ENCODE measurements around the gene COL5A1.

The COL5A1 gene

DNA sequence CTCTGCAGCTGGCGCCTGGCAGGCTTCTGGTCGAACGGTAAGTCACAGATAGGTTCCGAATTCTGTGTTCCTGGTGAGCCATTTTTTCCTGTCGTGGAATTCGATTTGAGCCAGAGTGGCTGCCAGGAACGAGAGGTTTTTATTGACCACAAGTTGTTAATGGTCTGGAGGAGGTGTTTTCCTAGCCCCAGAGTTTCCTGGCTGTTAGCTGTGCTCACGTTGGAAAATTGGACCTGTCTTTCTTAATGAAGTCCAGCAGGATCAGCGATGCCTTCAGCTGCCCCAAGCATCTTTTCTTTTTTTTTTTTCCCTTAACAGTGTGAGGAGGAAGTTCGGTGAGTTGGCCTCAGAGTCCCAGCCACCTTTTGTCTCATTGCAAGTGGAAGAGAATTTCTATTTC is 62.9 kb downstream of the COL5A1 start:
- Histone ChIP-seq H3K36me3 (ENCODE audit: control insufficient read depth in 4 of 4, insufficient read depth in 4 of 4, low read length in 3 of 4) (peaks cover 0 to 9% (median 0%) of the 10 kb centered on the region in 4 experiments), H3K27me3 (replicated peaks in 2 of 5; ENCODE audit: control insufficient read depth in 4 of 5, insufficient read depth in 5 of 5, low read length in 4 of 5) (peaks cover 0 to 6% (median 0%) of the 10 kb centered on the region in 5 experiments), H3K27ac (ENCODE audit: insufficient read depth in 1 of 2, low read depth in 1 of 2, low read length in 2 of 2, poor library complexity in 1 of 2, severe bottlenecking in 2 of 2) (no peak overlapping the region), H3K4me1 (ENCODE audit: control extremely low read depth in 1 of 4, control insufficient read depth in 4 of 4, insufficient read depth in 4 of 4, low read length in 3 of 4) (peaks cover 0 to 7% (median 2%) of the 10 kb centered on the region in 4 experiments), H3K4me3 (ENCODE audit: control insufficient read depth in 1 of 7, extremely low read depth in 1 of 7, insufficient read depth in 4 of 7, low read depth in 2 of 7, low read length in 6 of 7) (no peak overlapping the region), H3K9me3 (ENCODE audit: control extremely low read depth in 1 of 5, control insufficient read depth in 4 of 5, insufficient read depth in 2 of 5, low read depth in 1 of 5, low read length in 4 of 5) (no peaks in the 10 kb centered on the region)
- ChIA-PET CTCF (interaction anchor here (0.6 to 9.4 kb wide), 3 partner anchors 33 to 256 kb away, joined by 3 to 95 read pairs (median 5); no protein-coding TSS in a partner anchor), POLR2A (interaction anchor here (0.6 kb wide), 1 partner anchor 17 kb away, joined by 3 read pairs; no protein-coding TSS in a partner anchor)
- DNase-seq, result no peak
- WGBS (ENCODE audit: insufficient coverage), result 94% methylated on average over 9 of the region's 10 CpGs

DNA sequence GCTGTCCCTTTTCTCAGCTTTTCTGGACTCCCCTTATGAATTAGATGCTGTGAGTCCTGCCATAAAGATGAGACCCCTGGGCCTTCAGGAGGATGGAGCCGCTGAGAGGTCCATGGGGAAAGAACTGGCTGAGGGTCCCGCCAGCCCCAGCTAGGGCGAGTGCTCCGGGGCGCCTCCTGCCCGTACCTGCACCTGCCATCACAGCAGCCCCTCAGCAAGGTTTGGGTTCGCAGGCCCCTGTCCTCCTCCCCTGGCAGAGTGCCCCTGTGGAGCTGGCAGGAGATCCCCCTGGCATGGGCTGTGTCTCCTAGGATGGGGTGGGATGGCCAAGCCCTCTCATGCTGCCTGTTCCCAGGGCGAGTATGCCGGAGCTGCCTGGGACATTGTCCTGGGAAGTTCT is 64.2 kb downstream of the COL5A1 start:
- H3K9me3 ChIP-seq (ENCODE audit: control extremely low read depth in 1 of 5, control insufficient read depth in 4 of 5, insufficient read depth in 2 of 5, low read depth in 1 of 5, low read length in 4 of 5), result no peaks in the 10 kb centered on the region
- DNase-seq, result no peak
- H3K4me3 ChIP-seq (ENCODE audit: control insufficient read depth in 1 of 7, extremely low read depth in 1 of 7, insufficient read depth in 4 of 7, low read depth in 2 of 7, low read length in 6 of 7), result no peak overlapping the region
- ChIA-PET POLR2A (no interaction called here), CTCF (interaction anchor here (9.4 kb wide), 1 partner anchor 32 kb away, joined by 95 read pairs; no protein-coding TSS in a partner anchor)
- H3K27ac ChIP-seq (ENCODE audit: insufficient read depth in 1 of 2, low read depth in 1 of 2, low read length in 2 of 2, poor library complexity in 1 of 2, severe bottlenecking in 2 of 2), result no peak overlapping the region
- whole genome bisulfite sequencing (ENCODE audit: insufficient coverage), result 75% methylated on average over 4 of the region's 9 CpGs
- peaks cover 0 to 9% (median 0%) of the 10 kb centered on the region in 4 experiments for H3K36me3 ChIP-seq (ENCODE audit: control insufficient read depth in 4 of 4, insufficient read depth in 4 of 4, low read length in 3 of 4)
- peaks cover 0 to 7% (median 2%) of the 10 kb centered on the region in 4 experiments for H3K4me1 ChIP-seq (ENCODE audit: control extremely low read depth in 1 of 4, control insufficient read depth in 4 of 4, insufficient read depth in 4 of 4, low read length in 3 of 4)
- peaks cover 0 to 4% (median 0%) of the 10 kb centered on the region in 5 experiments for H3K27me3 ChIP-seq (replicated peaks in 2 of 5; ENCODE audit: control insufficient read depth in 4 of 5, insufficient read depth in 5 of 5, low read length in 4 of 5)

- no peaks in the 10 kb centered on the region for H3K9me3 ChIP-seq (ENCODE audit: control extremely low read depth in 1 of 5, control insufficient read depth in 4 of 5, insufficient read depth in 2 of 5, low read depth in 1 of 5, low read length in 4 of 5)
- no peak overlapping the region for H3K4me3 ChIP-seq (ENCODE audit: control insufficient read depth in 1 of 7, extremely low read depth in 1 of 7, insufficient read depth in 4 of 7, low read depth in 2 of 7, low read length in 6 of 7)
- H3K27ac ChIP-seq (ENCODE audit: insufficient read depth in 1 of 2, low read depth in 1 of 2, low read length in 2 of 2, poor library complexity in 1 of 2, severe bottlenecking in 2 of 2), result no peak overlapping the region
- no peak for DNase-seq
- peaks cover 0 to 2% (median 0%) of the 10 kb centered on the region in 5 experiments for H3K27me3 ChIP-seq (replicated peaks in 2 of 5; ENCODE audit: control insufficient read depth in 4 of 5, insufficient read depth in 5 of 5, low read length in 4 of 5)
- ChIA-PET POLR2A (no interaction called here), CTCF (interaction anchor here (0.8 to 2.5 kb wide), 3 partner anchors 8 to 33 kb away, joined by 3 to 13 read pairs (median 4); no protein-coding TSS in a partner anchor)
- peaks cover 0 to 7% (median 2%) of the 10 kb centered on the region in 4 experiments for H3K4me1 ChIP-seq (ENCODE audit: control extremely low read depth in 1 of 4, control insufficient read depth in 4 of 4, insufficient read depth in 4 of 4, low read length in 3 of 4)
- peaks cover 0 to 5% (median 0%) of the 10 kb centered on the region in 4 experiments for H3K36me3 ChIP-seq (ENCODE audit: control insufficient read depth in 4 of 4, insufficient read depth in 4 of 4, low read length in 3 of 4)
- 97% methylated on average over 6 of the region's 6 CpGs for WGBS (ENCODE audit: insufficient coverage)
Observed at GRCh38 chr9:134706522-134706921, 64.9 kb downstream of the COL5A1 start.

DNA sequence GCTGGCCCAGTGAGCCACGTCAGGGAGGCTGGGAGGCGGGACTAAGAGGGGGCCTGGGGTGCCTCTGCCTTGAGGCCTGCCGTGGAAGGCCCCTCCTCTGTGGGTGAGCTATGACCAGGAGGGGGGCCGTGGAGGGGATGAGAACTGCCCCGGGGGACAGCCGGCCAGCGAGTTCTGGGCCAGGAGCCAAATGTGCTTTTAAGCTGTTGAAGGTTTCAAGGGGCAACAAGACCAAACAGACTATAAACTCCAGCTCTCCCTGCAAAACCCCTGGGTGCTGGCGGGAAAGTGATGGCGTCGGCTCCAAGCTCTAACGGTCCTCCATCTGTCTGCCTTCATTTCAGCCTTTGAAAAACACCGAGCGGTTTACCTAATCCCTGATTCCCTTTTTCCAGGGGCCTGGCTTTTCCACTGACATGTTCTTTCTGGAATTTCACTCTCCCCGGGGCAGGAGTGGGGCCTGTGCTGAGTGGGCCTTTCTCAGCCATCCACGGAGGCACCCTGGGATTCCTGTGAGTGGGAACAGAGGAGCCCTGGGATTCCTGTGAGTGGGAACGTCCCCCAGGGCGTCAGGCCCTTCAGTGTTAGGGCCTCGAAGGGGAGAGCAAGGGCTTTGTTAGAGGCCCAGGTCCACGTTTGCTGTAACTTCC is 65.6 kb downstream of the COL5A1 start:
- H3K4me1 ChIP-seq (ENCODE audit: control extremely low read depth in 1 of 4, control insufficient read depth in 4 of 4, insufficient read depth in 4 of 4, low read length in 3 of 4), result peaks cover 0 to 7% (median 2%) of the 10 kb centered on the region in 4 experiments
- peaks cover 0 to 2% (median 0%) of the 10 kb centered on the region in 5 experiments for H3K27me3 ChIP-seq (replicated peaks in 2 of 5; ENCODE audit: control insufficient read depth in 4 of 5, insufficient read depth in 5 of 5, low read length in 4 of 5)
- no peak overlapping the region for H3K4me3 ChIP-seq (ENCODE audit: control insufficient read depth in 1 of 7, extremely low read depth in 1 of 7, insufficient read depth in 4 of 7, low read depth in 2 of 7, low read length in 6 of 7)
- no peak overlapping the region for H3K27ac ChIP-seq (ENCODE audit: insufficient read depth in 1 of 2, low read depth in 1 of 2, low read length in 2 of 2, poor library complexity in 1 of 2, severe bottlenecking in 2 of 2)
- no peaks in the 10 kb centered on the region for H3K9me3 ChIP-seq (ENCODE audit: control extremely low read depth in 1 of 5, control insufficient read depth in 4 of 5, insufficient read depth in 2 of 5, low read depth in 1 of 5, low read length in 4 of 5)
- 69% methylated on average over 17 of the region's 19 CpGs for WGBS (ENCODE audit: insufficient coverage)
- CTCF ChIA-PET, result interaction anchor here (0.8 to 2.5 kb wide), 3 partner anchors 9 to 33 kb away, joined by 3 to 13 read pairs (median 4); no protein-coding TSS in a partner anchor
- peaks cover 0 to 4% (median 0%) of the 10 kb centered on the region in 4 experiments for H3K36me3 ChIP-seq (ENCODE audit: control insufficient read depth in 4 of 4, insufficient read depth in 4 of 4, low read length in 3 of 4)
- POLR2A ChIA-PET, result no interaction called here
- peak in 2 of 3 donors; percentile 57 to 68 for DNase-seq

GRCh38 chr9:134707731-134708671 is 66.4 kb downstream of the COL5A1 start:
- Histone ChIP-seq H3K27me3 (replicated peaks in 2 of 5; ENCODE audit: control insufficient read depth in 4 of 5, insufficient read depth in 5 of 5, low read length in 4 of 5) (peaks cover 0 to 2% (median 0%) of the 10 kb centered on the region in 5 experiments), H3K36me3 (ENCODE audit: control insufficient read depth in 4 of 4, insufficient read depth in 4 of 4, low read length in 3 of 4) (no peaks in the 10 kb centered on the region), H3K4me3 (ENCODE audit: control insufficient read depth in 1 of 7, extremely low read depth in 1 of 7, insufficient read depth in 4 of 7, low read depth in 2 of 7, low read length in 6 of 7) (no peak overlapping the region), H3K9me3 (ENCODE audit: control extremely low read depth in 1 of 5, control insufficient read depth in 4 of 5, insufficient read depth in 2 of 5, low read depth in 1 of 5, low read length in 4 of 5) (no peaks in the 10 kb centered on the region), H3K4me1 (ENCODE audit: control extremely low read depth in 1 of 4, control insufficient read depth in 4 of 4, insufficient read depth in 4 of 4, low read length in 3 of 4) (peaks cover 0 to 7% (median 2%) of the 10 kb centered on the region in 4 experiments), H3K27ac (ENCODE audit: insufficient read depth in 1 of 2, low read depth in 1 of 2, low read length in 2 of 2, poor library complexity in 1 of 2, severe bottlenecking in 2 of 2) (no peak overlapping the region)
- DNase-seq, result no peak
- ChIA-PET POLR2A (no interaction called here), CTCF (interaction anchor here (2.5 kb wide), 1 partner anchor 32 kb away, joined by 13 read pairs; no protein-coding TSS in a partner anchor)
- 97% methylated on average over 29 of the region's 32 CpGs for WGBS (ENCODE audit: insufficient coverage)

GRCh38 chr9:134708672-134709038 is 67.1 kb downstream of the COL5A1 start:
- CTCF ChIA-PET, result interaction anchor here (2.5 kb wide), 1 partner anchor 31 kb away, joined by 13 read pairs; no protein-coding TSS in a partner anchor
- H3K27me3 ChIP-seq (replicated peaks in 2 of 5; ENCODE audit: control insufficient read depth in 4 of 5, insufficient read depth in 5 of 5, low read length in 4 of 5), result peaks cover 0 to 2% (median 0%) of the 10 kb centered on the region in 5 experiments
- peaks cover 0 to 4% (median 0%) of the 10 kb centered on the region in 4 experiments for H3K36me3 ChIP-seq (ENCODE audit: control insufficient read depth in 4 of 4, insufficient read depth in 4 of 4, low read length in 3 of 4)
- POLR2A ChIA-PET, result no interaction called here
- H3K4me3 ChIP-seq (ENCODE audit: control insufficient read depth in 1 of 7, extremely low read depth in 1 of 7, insufficient read depth in 4 of 7, low read depth in 2 of 7, low read length in 6 of 7), result no peak overlapping the region
- WGBS (ENCODE audit: insufficient coverage), result 86% methylated on average over 10 of the region's 11 CpGs
- peaks cover 0 to 7% (median 2%) of the 10 kb centered on the region in 4 experiments for H3K4me1 ChIP-seq (ENCODE audit: control extremely low read depth in 1 of 4, control insufficient read depth in 4 of 4, insufficient read depth in 4 of 4, low read length in 3 of 4)
- DNase-seq, result no peak
- no peaks in the 10 kb centered on the region for H3K9me3 ChIP-seq (ENCODE audit: control extremely low read depth in 1 of 5, control insufficient read depth in 4 of 5, insufficient read depth in 2 of 5, low read depth in 1 of 5, low read length in 4 of 5)
- H3K27ac ChIP-seq (ENCODE audit: insufficient read depth in 1 of 2, low read depth in 1 of 2, low read length in 2 of 2, poor library complexity in 1 of 2, severe bottlenecking in 2 of 2), result no peak overlapping the region

Measured in common myeloid progenitor, CD34-positive (primary cell).